ENCODE data around the gene STK25. TPM values are rescaled to one million over a fixed set of nuclear protein-coding genes. Genes with fewer than 3 reads are reported as not detected.
"Not testable (repeated sequence)": the region's sequence is repeated elsewhere in the genome, so short reads cannot be mapped to it uniquely, and the experiment has no call there.

Gene STK25
- total RNA-seq, 1 donor from 2014 or later: 95.9 TPM

DNA sequence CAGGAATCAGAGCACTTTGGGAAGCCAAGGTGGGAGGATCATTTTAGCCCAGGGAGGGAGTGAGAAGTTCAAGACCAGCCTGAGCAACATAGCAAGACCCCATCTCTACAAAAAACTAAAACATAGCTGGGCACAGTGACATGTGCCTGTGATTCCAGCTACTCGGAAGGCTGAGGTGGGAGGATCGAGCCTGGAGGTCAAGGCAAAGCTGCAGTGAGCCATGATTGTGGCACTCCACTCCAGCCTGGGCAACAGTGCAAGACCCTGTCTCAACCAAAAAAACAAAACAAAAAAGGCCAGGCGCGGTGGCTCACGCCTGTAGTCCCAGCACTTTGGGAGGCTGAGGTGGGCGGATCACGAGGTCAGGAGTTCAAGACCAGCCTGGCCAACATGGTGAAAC, 58.3 kb downstream of the STK25 start:
- DNase-seq (ENCODE audit: low spot score); intact Hi-C loops (cut with DNase I): not testable (repeated sequence)

GRCh38 chr2:241445426-241445825, 63.0 kb downstream of the STK25 start:
- DNase-seq (ENCODE audit: low spot score): no peak
- intact Hi-C loops (cut with DNase I): no loop called here

- DNase-seq (ENCODE audit: low spot score): peak; percentile 83
- intact Hi-C loops (cut with DNase I): no loop called here
Observed at GRCh38 chr2:241443486-241444223, 64.7 kb downstream of the STK25 start.

Small RNAs within 50 kb of the gene (microRNA-seq; reads per million reads assigned to microRNA genes)
- not detected for gene MIR3133

Other genes with a start within 250 kb of the STK25 start
- gene HDLBP, start 192.9 kb downstream of the STK25 start, total RNA-seq: 356 TPM
- gene SEPTIN2, start 192.7 kb downstream of the STK25 start, total RNA-seq: 219 TPM
- 24.4 TPM for gene FARP2, start 152.3 kb downstream of the STK25 start, total RNA-seq
- gene BOK, start 50.2 kb upstream of the STK25 start, total RNA-seq: 4.5 TPM
- gene THAP4, start 128.6 kb upstream of the STK25 start, total RNA-seq: 73.2 TPM
- 46.4 TPM for gene ATG4B, start 129.1 kb upstream of the STK25 start, total RNA-seq
- gene DTYMK, start 178.2 kb upstream of the STK25 start, total RNA-seq: 10.5 TPM
- gene ING5, start 193.5 kb upstream of the STK25 start, total RNA-seq: 14.9 TPM
- gene D2HGDH, start 226.0 kb upstream of the STK25 start, total RNA-seq: 15.7 TPM